WTC11 (cell line): ENCODE results near the gene GPATCH2L. TPM values are rescaled to one million over a fixed set of nuclear protein-coding genes. Genes with fewer than 3 reads are reported as not detected.

Source experiments
- ATAC-seq: fragments of 200-7000 bp; cut with Tn5 transposase; 2 replicates; pipeline ENCODE4 v1.10.0; 2021; ENCODE audit warnings: mild to moderate bottlenecking, moderate library complexity
- CTCF ChIA-PET: fragments of 300-600 bp; sonication (Branson Sonifier 250); formaldehyde crosslinking; loops from one replicate; lab custom pipeline; 2021; ENCODE audit warnings: antibody characterized with exemption; lab: Charles Lee
- POLR2A ChIA-PET: fragments of 350-600 bp; sonication (Branson Sonifier 250); formaldehyde crosslinking; loops from one replicate; lab custom pipeline; 2021; ENCODE audit warnings: antibody characterized with exemption; lab: Charles Lee
- DNase-seq: peaks from one replicate; pipeline ENCODE4 v3.0.0; 2021; ENCODE audit warnings: low spot score
- H3K27ac Mint-ChIP-seq: 2 replicates; pipeline ENCODE4 v1.8.0; 2021; ENCODE audit warnings: mixed read lengths
- H3K27me3 Mint-ChIP-seq: 2 replicates; pipeline ENCODE4 v1.8.0; 2021; ENCODE audit warnings: low read depth, mild to moderate bottlenecking, moderate library complexity, mixed read lengths
- H3K36me3 Mint-ChIP-seq: 2 replicates; pipeline ENCODE4 v1.8.0; 2021; ENCODE audit warnings: mixed read lengths
- H3K4me1 Mint-ChIP-seq: 2 replicates; pipeline ENCODE4 v1.8.0; 2022; ENCODE audit warnings: mixed read lengths
- H3K4me3 Mint-ChIP-seq: 2 replicates; pipeline ENCODE4 v1.8.0; 2021; ENCODE audit warnings: mild to moderate bottlenecking, moderate library complexity, mixed read lengths
- H3K9me3 Mint-ChIP-seq: 2 replicates; pipeline ENCODE4 v1.8.0; 2021; ENCODE audit warnings: mixed read lengths
- AFF4 ChIP-seq: sonication (generic); formaldehyde crosslinking; IDR thresholded peaks from 2 replicates; pipeline ENCODE4 v1.8.1; 2023; ENCODE audit warnings: mild to moderate bottlenecking, missing genetic modification reagents, borderline replicate concordance
- E2F1 ChIP-seq: sonication (generic); formaldehyde crosslinking; IDR thresholded peaks from 2 replicates; pipeline ENCODE4 v1.8.0; 2022; ENCODE audit warnings: mild to moderate bottlenecking, missing genetic modification reagents
- EMX1 ChIP-seq: fragments of 250-450 bp; sonication (Bioruptor Pico); IDR thresholded peaks from 2 replicates; pipeline ENCODE4 v1.8.0; 2021; ENCODE audit warnings: mild to moderate bottlenecking
- ERG ChIP-seq: fragments of 250-450 bp; sonication (Bioruptor Pico); IDR thresholded peaks from 2 replicates; pipeline ENCODE4 v1.8.0; 2021; ENCODE audit warnings: mild to moderate bottlenecking
- ESRRA ChIP-seq: sonication (generic); formaldehyde crosslinking; IDR thresholded peaks from 2 replicates; pipeline ENCODE4 v1.8.1; 2022; ENCODE audit warnings: mild to moderate bottlenecking, missing genetic modification reagents, borderline replicate concordance
- FOXK1 ChIP-seq: sonication (generic); formaldehyde crosslinking; IDR thresholded peaks from 2 replicates; pipeline ENCODE4 v1.8.0; 2022; ENCODE audit warnings: mild to moderate bottlenecking, moderate library complexity, missing genetic modification reagents
- FOXP1 ChIP-seq: sonication (generic); formaldehyde crosslinking; IDR thresholded peaks from 2 replicates; pipeline ENCODE4 v1.8.0; 2022; ENCODE audit warnings: missing genetic modification reagents, mild to moderate bottlenecking, moderate library complexity, borderline replicate concordance
- GABPB1 ChIP-seq: sonication (generic); formaldehyde crosslinking; IDR thresholded peaks from 2 replicates; pipeline ENCODE4 v1.8.1; 2023; ENCODE audit warnings: mild to moderate bottlenecking, missing genetic modification reagents
- HMGA2 ChIP-seq: fragments of 250-450 bp; sonication (Bioruptor Pico); IDR thresholded peaks from 2 replicates; pipeline ENCODE4 v1.4.0; 2021; ENCODE audit warnings: mild to moderate bottlenecking, moderate library complexity
- JAZF1 ChIP-seq: fragments of 250-450 bp; sonication (Bioruptor Pico); IDR thresholded peaks from 2 replicates; pipeline ENCODE4 v1.9.0; 2021; ENCODE audit warnings: moderate library complexity, mild to moderate bottlenecking, inconsistent platforms
- NR2C2 ChIP-seq: sonication (generic); formaldehyde crosslinking; IDR thresholded peaks from 2 replicates; pipeline ENCODE4 v1.8.0; 2022; ENCODE audit warnings: mild to moderate bottlenecking, missing genetic modification reagents
- RORB ChIP-seq: fragments of 250-450 bp; sonication (Bioruptor Pico); IDR thresholded peaks from 2 replicates; pipeline ENCODE4 v1.9.0; 2021; ENCODE audit warnings: mild to moderate bottlenecking
- ZBTB21 ChIP-seq: sonication (generic); formaldehyde crosslinking; IDR thresholded peaks from 2 replicates; pipeline ENCODE4 v1.8.1; 2023; ENCODE audit warnings: mild to moderate bottlenecking, missing genetic modification reagents, borderline replicate concordance
- ZNF232 ChIP-seq: sonication (generic); formaldehyde crosslinking; IDR thresholded peaks from 2 replicates; pipeline ENCODE4 v1.8.0; 2022; ENCODE audit warnings: mild to moderate bottlenecking, missing genetic modification reagents
- ZNF396 ChIP-seq: fragments of 250-450 bp; sonication (Bioruptor Pico); IDR thresholded peaks from 2 replicates; pipeline ENCODE4 v1.8.0; 2021; ENCODE audit warnings: mild to moderate bottlenecking, moderate library complexity, borderline replicate concordance
- ZNF423 ChIP-seq: fragments of 250-450 bp; sonication (Bioruptor Pico); IDR thresholded peaks from 2 replicates; pipeline ENCODE4 v2.1.2; 2022; ENCODE audit warnings: mild to moderate bottlenecking, moderate library complexity
- total RNA-seq: library from RNA; stranded (reverse); gene quantifications from 3 replicates; pipeline ENCODE4 v1.2.3, GENCODE V29; 2021
- TF ChIP-seq, protein P1 (sequence below): sonication (generic); formaldehyde crosslinking; IDR thresholded peaks from 2 replicates; pipeline ENCODE4 v1.8.1; 2022; ENCODE audit warnings: low read depth, missing genetic modification reagents, borderline replicate concordance
- TF ChIP-seq, protein P2 (sequence below): fragments of 250-450 bp; sonication (Bioruptor Pico); conservative IDR thresholded peaks from 2 replicates; pipeline ENCODE4 v1.9.0; 2021; ENCODE audit warnings: mild to moderate bottlenecking
- TF ChIP-seq, protein P3 (sequence below): fragments of 250-450 bp; sonication (Bioruptor Pico); IDR thresholded peaks from 2 replicates; pipeline ENCODE4 v1.9.0; 2021; ENCODE audit warnings: mild to moderate bottlenecking

GPATCH2L gene
- total RNA-seq, 1 experiment from 2014 or later = 67.2 TPM

DNA sequence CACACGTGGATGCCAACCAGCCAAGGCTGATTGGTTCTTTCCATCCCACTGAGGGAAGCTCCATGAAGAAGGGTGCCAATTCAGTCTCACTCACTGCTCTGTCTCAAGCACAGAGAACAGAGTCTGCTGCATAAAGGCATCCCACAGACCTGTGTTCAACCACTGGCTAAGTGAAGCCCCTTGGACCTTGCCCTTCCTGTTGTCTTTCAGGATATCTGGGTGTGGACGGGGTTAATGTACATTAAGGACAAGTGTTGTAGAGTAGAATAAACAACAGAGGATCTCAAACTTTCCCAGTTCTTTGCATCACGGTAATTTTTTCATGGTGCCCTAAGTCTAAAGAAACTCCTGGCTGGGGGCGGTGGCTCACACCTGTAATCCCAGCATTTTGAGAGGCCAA is 33.1 kb upstream of the GPATCH2L start (continued):
- TF ChIP-seq AFF4 (CRISPR knock-in tag) (no peak), ESRRA (CRISPR knock-in tag) (no peak), ZNF423 (CRISPR knock-in tag) (no peak), E2F1 (CRISPR knock-in tag) (no peak), FOXK1 (CRISPR knock-in tag) (no peak), ZNF232 (CRISPR knock-in tag) (no peak), NR2C2 (CRISPR knock-in tag) (no peak), EMX1 (no peak)
- TF ChIP-seq, protein P1, sequence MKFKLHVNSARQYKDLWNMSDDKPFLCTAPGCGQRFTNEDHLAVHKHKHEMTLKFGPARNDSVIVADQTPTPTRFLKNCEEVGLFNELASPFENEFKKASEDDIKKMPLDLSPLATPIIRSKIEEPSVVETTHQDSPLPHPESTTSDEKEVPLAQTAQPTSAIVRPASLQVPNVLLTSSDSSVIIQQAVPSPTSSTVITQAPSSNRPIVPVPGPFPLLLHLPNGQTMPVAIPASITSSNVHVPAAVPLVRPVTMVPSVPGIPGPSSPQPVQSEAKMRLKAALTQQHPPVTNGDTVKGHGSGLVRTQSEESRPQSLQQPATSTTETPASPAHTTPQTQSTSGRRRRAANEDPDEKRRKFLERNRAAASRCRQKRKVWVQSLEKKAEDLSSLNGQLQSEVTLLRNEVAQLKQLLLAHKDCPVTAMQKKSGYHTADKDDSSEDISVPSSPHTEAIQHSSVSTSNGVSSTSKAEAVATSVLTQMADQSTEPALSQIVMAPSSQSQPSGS (CRISPR knock-in tag) = no peak

DNA sequence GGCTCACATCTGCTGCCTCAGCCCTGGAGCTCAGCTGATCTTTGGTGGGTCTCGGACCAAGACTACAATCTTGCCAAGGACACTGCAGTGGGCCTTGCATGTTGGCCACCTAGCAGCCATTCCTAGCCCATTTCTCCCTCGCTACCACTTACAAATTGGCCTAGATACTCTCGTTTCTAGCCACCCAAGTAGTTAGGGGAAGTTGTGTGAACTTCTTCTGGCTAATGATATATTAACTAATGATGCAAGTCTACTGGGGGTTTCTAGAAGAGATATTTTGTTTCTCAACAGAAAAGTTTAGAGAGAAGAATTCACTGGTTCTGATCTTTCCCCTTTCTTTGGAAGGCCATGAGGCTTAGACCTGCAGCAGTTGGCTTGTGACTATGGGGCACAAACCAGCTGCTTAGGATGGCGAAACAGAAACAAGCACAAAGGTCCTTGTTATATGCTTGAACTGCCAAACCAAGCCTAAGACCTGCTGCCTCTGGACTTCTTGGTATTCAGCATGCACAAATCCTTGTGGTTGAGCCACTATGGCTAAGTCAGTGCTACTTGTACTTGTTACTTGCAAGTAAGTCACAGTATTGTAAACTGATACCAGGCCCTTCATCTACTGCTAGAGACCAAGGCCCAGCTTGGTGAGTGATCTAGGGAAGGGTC is 30.5 kb upstream of the GPATCH2L start:
- H3K27ac Mint-ChIP-seq = no peak overlapping the region
- ATAC-seq = no peak
- peaks cover 2% of the 10 kb centered on the region; the same call in 1 of the 2 replicates for H3K27me3 Mint-ChIP-seq
- no peak overlapping the region for H3K4me3 Mint-ChIP-seq
- H3K9me3 Mint-ChIP-seq = peaks cover 4% of the 10 kb centered on the region
- CTCF ChIA-PET = no interaction called here
- TF ChIP-seq EMX1 (no peak), ERG (CRISPR knock-in tag) (no peak), ZNF232 (CRISPR knock-in tag) (no peak), ZNF423 (CRISPR knock-in tag) (no peak)
- POLR2A ChIA-PET = no interaction called here
- no peaks in the 10 kb centered on the region for H3K36me3 Mint-ChIP-seq
- H3K4me1 Mint-ChIP-seq = peaks cover 33% of the 10 kb centered on the region
- no peak for DNase-seq

GRCh38 chr14:76123426-76124225 is 28.1 kb upstream of the GPATCH2L start:
- Mint-ChIP-seq H3K4me3 (no peak overlapping the region), H3K9me3 (peaks cover 12% of the 10 kb centered on the region), H3K4me1 (peaks cover 17% of the 10 kb centered on the region), H3K27ac (no peak overlapping the region), H3K27me3 (peaks cover 2% of the 10 kb centered on the region; the same call in 1 of the 2 replicates), H3K36me3 (no peaks in the 10 kb centered on the region)
- ChIA-PET POLR2A (no interaction called here), CTCF (interaction anchor here (0.9 kb wide), 1 partner anchor 73 kb away, joined by 3 read pairs; no protein-coding TSS in a partner anchor)
- ATAC-seq (peak; percentile 72), DNase-seq (no peak)
- TF ChIP-seq HMGA2 (no peak), ZNF396 (CRISPR knock-in tag) (no peak), RORB (CRISPR knock-in tag) (no peak), FOXP1 (CRISPR knock-in tag) (no peak), ZBTB21 (no peak), GABPB1 (no peak), JAZF1 (CRISPR knock-in tag) (no peak)
- TF ChIP-seq, protein P2, sequence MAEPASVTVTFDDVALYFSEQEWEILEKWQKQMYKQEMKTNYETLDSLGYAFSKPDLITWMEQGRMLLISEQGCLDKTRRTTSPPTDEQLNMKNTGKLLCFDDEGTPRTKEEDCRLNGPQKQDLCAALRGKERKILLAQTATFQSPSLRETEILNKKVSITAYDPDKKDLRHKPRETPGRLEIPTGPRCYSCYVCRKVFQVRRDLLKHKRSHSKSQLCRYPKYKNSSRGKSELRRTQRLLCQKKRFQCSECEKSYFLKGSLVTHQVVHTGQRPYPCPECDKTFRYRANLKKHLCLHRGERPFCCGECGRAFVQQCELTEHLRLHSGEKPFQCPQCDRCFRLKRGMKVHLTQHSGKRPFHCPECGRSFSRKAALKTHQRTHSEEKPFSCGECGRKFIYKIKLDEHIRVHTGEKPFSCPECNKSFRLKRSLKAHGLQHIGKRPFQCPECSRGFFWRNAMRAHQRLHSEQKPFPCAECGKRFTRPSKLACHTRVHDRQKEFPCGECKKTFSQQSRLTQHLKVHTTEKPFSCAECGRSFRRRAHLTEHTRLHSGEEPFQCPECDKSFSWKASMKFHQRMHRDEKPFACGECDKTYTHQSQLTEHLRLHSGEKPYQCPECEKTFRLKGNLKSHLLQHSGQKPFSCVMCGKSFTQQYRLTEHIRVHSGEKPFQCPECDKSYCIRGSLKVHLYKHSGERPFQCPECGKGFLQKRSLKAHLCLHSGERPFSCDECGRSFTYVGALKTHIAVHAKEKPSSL = no peak
- TF ChIP-seq, protein P3, sequence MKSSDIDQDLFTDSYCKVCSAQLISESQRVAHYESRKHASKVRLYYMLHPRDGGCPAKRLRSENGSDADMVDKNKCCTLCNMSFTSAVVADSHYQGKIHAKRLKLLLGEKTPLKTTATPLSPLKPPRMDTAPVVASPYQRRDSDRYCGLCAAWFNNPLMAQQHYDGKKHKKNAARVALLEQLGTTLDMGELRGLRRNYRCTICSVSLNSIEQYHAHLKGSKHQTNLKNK = no peak
